Measurements from ENCODE around the gene TMEM158. TPM values are rescaled to one million over a fixed set of nuclear protein-coding genes. Genes with fewer than 3 reads are reported as not detected.

TMEM158 gene
- total and polyA plus RNA-seq, 2 of the 8 experiments (the other 6 are each of a cell fraction or from before 2014, with no cell fraction given): 6.8 to 30.3 TPM

DNA sequence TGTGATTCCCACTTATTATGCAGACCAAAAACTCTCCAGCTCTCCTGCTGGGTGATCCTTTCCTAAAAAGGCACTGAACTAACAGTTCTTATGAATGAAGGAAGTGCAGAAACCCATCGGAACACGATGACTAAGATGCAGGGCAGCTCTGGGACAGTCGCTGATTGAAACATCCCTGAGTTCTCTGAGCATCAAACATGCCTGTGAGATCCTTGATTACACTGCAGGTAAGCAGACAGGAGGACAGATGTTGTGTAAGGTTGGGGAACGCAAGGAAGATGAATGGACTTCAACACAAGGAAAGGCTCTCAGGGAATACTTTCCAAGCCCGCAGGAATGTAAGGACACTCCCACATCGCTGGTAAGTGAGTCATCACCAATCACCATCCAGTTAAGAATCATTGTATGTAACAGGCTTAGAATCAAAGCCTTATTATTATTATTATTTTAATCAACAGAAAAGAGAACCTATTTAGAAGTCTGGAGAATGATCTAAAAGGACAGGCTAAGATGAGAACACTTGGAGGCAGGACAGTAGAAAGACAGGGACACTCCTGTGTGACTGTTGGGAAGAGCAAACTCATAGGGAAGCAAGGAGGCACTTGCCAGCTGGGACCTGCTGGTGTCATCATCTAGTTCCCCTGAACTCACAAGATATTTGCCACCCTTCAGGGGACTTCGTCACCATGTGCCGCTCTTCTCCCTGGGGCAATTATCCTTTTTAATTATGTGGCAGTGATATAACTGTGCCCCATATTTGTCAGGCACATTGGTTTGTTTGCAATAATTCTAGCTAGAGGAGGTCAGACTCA, 26.0 kb downstream of the TMEM158 start:
- no peak overlapping the region for H2BK5ac ChIP-seq (ENCODE audit: low read depth, low read length)
- no peaks in the 10 kb centered on the region for H3K79me1 ChIP-seq (ENCODE audit: low read depth, low read length)
- no peak overlapping the region for H2BK20ac ChIP-seq (ENCODE audit: low read length)
- TF ChIP-seq JUND (IDR thresholded peaks at IDR 0.05; ENCODE audit: low read length) (peak; percentile 82), CEBPB (IDR thresholded peaks at IDR 0.05; ENCODE audit: low read depth, low read length) (no peak), TEAD4 (IDR thresholded peaks at IDR 0.05; ENCODE audit: low read depth, low read length) (peak; percentile 34; the same call in 1 of the 2 replicates)
- peak overlapping the region in 1 of 2 experiments; percentile 17; a peak in 1 of 4 replicates for H3K4me2 ChIP-seq (ENCODE audit: insufficient read depth in 1 of 2, low read depth in 2 of 2, low read length in 2 of 2)
- no peak overlapping the region for H3K27ac ChIP-seq (ENCODE audit: low read depth, low read length)
- no peak overlapping the region for H4K5ac ChIP-seq (ENCODE audit: insufficient read length, low read depth, low read length)
- H3K4ac ChIP-seq (replicated peaks; ENCODE audit: insufficient read length, low read depth, low read length): no peak overlapping the region
- H3K36me3 ChIP-seq (ENCODE audit: control insufficient read depth in 2 of 4, insufficient read depth in 4 of 4, low read length in 3 of 4): no peaks in the 10 kb centered on the region
- POLR2A ChIA-PET (ENCODE audit: partially characterized antibody): interaction anchor here (0.6 kb wide), 1 partner anchor 39 kb away, joined by 3 read pairs; no protein-coding TSS in a partner anchor
- CTCF ChIA-PET (ENCODE audit: partially characterized antibody): interaction anchor here (0.5 to 6.4 kb wide), 5 partner anchors 10 to 162 kb away, joined by 3 to 35 read pairs (median 4); no protein-coding TSS in a partner anchor
- H2AFZ ChIP-seq (ENCODE audit: low read length): peak overlapping the region; percentile 93; the same call in 1 of the 2 replicates
- no peaks in the 10 kb centered on the region for H3K9me3 ChIP-seq (ENCODE audit: insufficient read depth in 2 of 2, low read depth in 1 of 2, low read length in 1 of 2)
- 72% methylated on average over 8 of the region's 8 CpGs; no CpG with 5 or more reads in 1 of the 2 experiments for WGBS, 2 experiments (ENCODE audit: extremely low coverage in 1 of 2, insufficient coverage in 1 of 2, insufficient read length in 1 of 2, insufficient replicate concordance in 2 of 2, low coverage in 1 of 2, low lambda C conversion rate in 2 of 2, missing lambda C conversion rate in 1 of 2)
- no peak overlapping the region for H3K4me3 ChIP-seq (ENCODE audit: extremely low read depth in 1 of 4, insufficient read depth in 2 of 4, low read depth in 3 of 4, low read length in 4 of 4)
- DNase-seq (ENCODE audit: low read depth in 1 of 2, low spot score in 2 of 2): no peak
- H2BK120ac ChIP-seq (replicated peaks; ENCODE audit: low read depth, low read length): no peak overlapping the region
- H2BK12ac ChIP-seq (ENCODE audit: low read depth, low read length): peak overlapping the region; percentile 22; the same call in 1 of the 2 replicates
- no peaks in the 10 kb centered on the region for H3K27me3 ChIP-seq (replicated peaks in 1 of 4; ENCODE audit: control insufficient read depth in 3 of 4, extremely low read depth in 1 of 4, insufficient read depth in 3 of 4, low read length in 3 of 4)
- H3K23ac ChIP-seq (ENCODE audit: insufficient read length): no peak overlapping the region
- H2BK15ac ChIP-seq (ENCODE audit: low read length): no peak overlapping the region
- H3K56ac ChIP-seq (replicated peaks; ENCODE audit: insufficient read length, low read depth, low read length): no peak overlapping the region
- no peak for FAIRE-seq
- H4K8ac ChIP-seq (ENCODE audit: extremely low read depth, insufficient read depth, low read length): no peak overlapping the region
- no peaks in the 10 kb centered on the region for H3K23me2 ChIP-seq (ENCODE audit: low read depth, low read length)
- H4K20me1 ChIP-seq (replicated peaks in 1 of 2; ENCODE audit: control insufficient read depth in 1 of 2, insufficient read depth in 2 of 2, low read length in 2 of 2): no peaks in the 10 kb centered on the region
- no peak overlapping the region for H3K9ac ChIP-seq (replicated peaks in 1 of 4; ENCODE audit: extremely low read depth in 1 of 4, low read depth in 3 of 4, low read length in 3 of 4)
- H3K79me2 ChIP-seq (ENCODE audit: control insufficient read depth in 1 of 2, insufficient read depth in 2 of 2, low read length in 2 of 2): no peaks in the 10 kb centered on the region
- H3K14ac ChIP-seq (ENCODE audit: insufficient read length): no peak overlapping the region
- no peak overlapping the region for H2AK5ac ChIP-seq (ENCODE audit: low read depth, low read length)
- H3K4me1 ChIP-seq (replicated peaks in 1 of 4; ENCODE audit: control insufficient read depth in 3 of 4, insufficient read depth in 4 of 4, low read length in 3 of 4): peaks cover 0 to 4% (median 3%) of the 10 kb centered on the region in 4 experiments; a peak in 3 of 7 replicates
- no peak overlapping the region for H3K18ac ChIP-seq (ENCODE audit: extremely low read depth, low read length)
- H4K91ac ChIP-seq (replicated peaks; ENCODE audit: insufficient read length, low read length): no peak overlapping the region

All from H1 (cell line).